Caco-2 (cell line): ENCODE results near the gene TRAF3. TPM values are rescaled to one million over a fixed set of nuclear protein-coding genes. Genes with fewer than 3 reads are reported as not detected.

Source experiments
- BruUV-seq: library from RNA; stranded (reverse); fragments of 400-500 nt; replicated peaks from 2 replicates; lab custom pipeline; 2021; lab: Mats Ljungman, UMichigan
- CTCF ChIA-PET: fragments of 300-600 bp; sonication (Branson Sonifier 250); formaldehyde crosslinking; loops from one replicate; lab custom pipeline; 2022; ENCODE audit warnings: antibody characterized with exemption; lab: Charles Lee
- POLR2A ChIA-PET: fragments of 300-600 bp; sonication (Branson Sonifier 250); formaldehyde crosslinking; loops from one replicate; lab custom pipeline; 2022; ENCODE audit warnings: antibody characterized with exemption; lab: Charles Lee
- DNase-seq, 2 experiments: peaks; one replicate each; pipeline versions ENCODE4 v3.0.0 to v3.0.0-alpha.2; 2020 to 2022
- H3K27me3 ChIP-seq: replicated peaks from 2 replicates; pipeline ENCODE4 v1.6.0; 2011; ENCODE audit warnings: low read length; ENCODE audit not compliant: control insufficient read depth, insufficient read depth
- H3K36me3 ChIP-seq: 2 replicates; pipeline ENCODE4 v1.5.1; 2011; ENCODE audit warnings: low read length; ENCODE audit not compliant: control insufficient read depth, insufficient read depth
- H3K4me1 ChIP-seq: fragments of 250-450 bp; sonication (Bioruptor Pico); 2 replicates; pipeline ENCODE4 v1.5.1; 2020; ENCODE audit warnings: mild to moderate bottlenecking
- H3K4me3 ChIP-seq: 2 replicates; pipeline ENCODE4 v1.5.1; 2011; ENCODE audit warnings: low read depth, mild to moderate bottlenecking, control low read depth, low read length
- H3K9me3 ChIP-seq: fragments of 250-450 bp; sonication (Bioruptor Pico); 2 replicates; pipeline ENCODE4 v1.5.1; 2020; ENCODE audit warnings: mild to moderate bottlenecking, moderate library complexity
- H3K27ac Mint-ChIP-seq: one replicate; pipeline ENCODE4 v1.8.0; 2022; ENCODE audit warnings: mixed read lengths; ENCODE audit not compliant: unreplicated experiment
- H3K27me3 Mint-ChIP-seq: one replicate; pipeline ENCODE4 v1.8.0; 2022; ENCODE audit warnings: mixed read lengths; ENCODE audit not compliant: insufficient read depth, unreplicated experiment
- H3K36me3 Mint-ChIP-seq: one replicate; pipeline ENCODE4 v1.8.0; 2022; ENCODE audit warnings: mild to moderate bottlenecking, mixed read lengths; ENCODE audit not compliant: insufficient read depth, unreplicated experiment
- H3K4me1 Mint-ChIP-seq: one replicate; pipeline ENCODE4 v1.8.0; 2022; ENCODE audit warnings: low read depth, mixed read lengths; ENCODE audit not compliant: unreplicated experiment
- H3K4me3 Mint-ChIP-seq: one replicate; pipeline ENCODE4 v1.8.0; 2022; ENCODE audit warnings: mild to moderate bottlenecking, moderate library complexity, mixed read lengths; ENCODE audit not compliant: unreplicated experiment
- H3K9me3 Mint-ChIP-seq: one replicate; pipeline ENCODE4 v1.8.0; 2022; ENCODE audit warnings: mixed read lengths; ENCODE audit not compliant: unreplicated experiment
- intact Hi-C: fragments of 100-400 bp; cut with micrococcal nuclease; formaldehyde crosslinking; loops from one replicate; pipeline ENCODE4 v1.10.0; 2022; ENCODE audit not compliant: unreplicated experiment
- total RNA-seq: library from RNA; stranded (reverse); gene quantifications from 2 replicates; pipeline ENCODE4 v1.2.3, GENCODE V29; 2022
- TF ChIP-seq, protein P1 (sequence below), 2 experiments: fragments of 200-600 bp in 1 of 2; IDR thresholded peaks; 1 replicate in 1 of 2; 2 replicates in 1 of 2; pipeline versions ENCODE4 v1.5.1 to v1.8.0; 2011 to 2022; ENCODE audit warnings: antibody characterized with exemption in 1 of 2, control low read depth in 1 of 2, inconsistent platforms in 1 of 2, low read depth in 1 of 2, low read length in 1 of 2, mild to moderate bottlenecking in 1 of 2, moderate library complexity in 1 of 2; ENCODE audit not compliant: insufficient read depth in 1 of 2, severe bottlenecking in 1 of 2, unreplicated experiment in 1 of 2

The TRAF3 gene
- total RNA-seq, 1 experiment from 2014 or later = 16.6 TPM

DNA sequence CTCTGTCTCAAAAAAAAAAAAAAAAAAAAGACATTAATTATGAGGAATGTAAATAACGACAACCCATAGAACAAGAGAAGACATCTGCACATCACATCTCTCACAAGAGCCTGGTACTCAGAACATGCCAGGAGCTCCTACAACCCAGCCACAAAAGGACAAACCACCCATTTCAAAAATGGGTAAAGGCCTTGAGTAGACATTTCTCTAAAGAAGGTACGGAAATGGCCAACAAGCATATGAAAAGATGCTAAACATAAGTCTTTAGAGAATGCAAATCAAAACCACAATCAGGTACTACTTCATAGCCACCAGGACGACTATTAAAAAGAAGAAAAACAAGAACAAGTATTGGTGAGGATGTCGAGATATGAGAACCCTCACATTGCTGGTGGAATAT is 158.5 kb downstream of the TRAF3 start:
- TF ChIP-seq, protein P1, sequence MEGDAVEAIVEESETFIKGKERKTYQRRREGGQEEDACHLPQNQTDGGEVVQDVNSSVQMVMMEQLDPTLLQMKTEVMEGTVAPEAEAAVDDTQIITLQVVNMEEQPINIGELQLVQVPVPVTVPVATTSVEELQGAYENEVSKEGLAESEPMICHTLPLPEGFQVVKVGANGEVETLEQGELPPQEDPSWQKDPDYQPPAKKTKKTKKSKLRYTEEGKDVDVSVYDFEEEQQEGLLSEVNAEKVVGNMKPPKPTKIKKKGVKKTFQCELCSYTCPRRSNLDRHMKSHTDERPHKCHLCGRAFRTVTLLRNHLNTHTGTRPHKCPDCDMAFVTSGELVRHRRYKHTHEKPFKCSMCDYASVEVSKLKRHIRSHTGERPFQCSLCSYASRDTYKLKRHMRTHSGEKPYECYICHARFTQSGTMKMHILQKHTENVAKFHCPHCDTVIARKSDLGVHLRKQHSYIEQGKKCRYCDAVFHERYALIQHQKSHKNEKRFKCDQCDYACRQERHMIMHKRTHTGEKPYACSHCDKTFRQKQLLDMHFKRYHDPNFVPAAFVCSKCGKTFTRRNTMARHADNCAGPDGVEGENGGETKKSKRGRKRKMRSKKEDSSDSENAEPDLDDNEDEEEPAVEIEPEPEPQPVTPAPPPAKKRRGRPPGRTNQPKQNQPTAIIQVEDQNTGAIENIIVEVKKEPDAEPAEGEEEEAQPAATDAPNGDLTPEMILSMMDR (IDR thresholded peaks at IDR 0.05; ENCODE audit: insufficient read depth in 1 of 2, low read depth in 1 of 2, low read length in 1 of 2, severe bottlenecking in 1 of 2, unreplicated experiment in 1 of 2) = no peak
- ChIA-PET POLR2A (no interaction called here), CTCF (no interaction called here)
- no peaks in the 10 kb centered on the region for H3K27me3 Mint-ChIP-seq
- Histone ChIP-seq H3K4me1 (no peaks in the 10 kb centered on the region), H3K36me3 (no peaks in the 10 kb centered on the region), H3K4me3 (no peak overlapping the region), H3K27me3 (no peaks in the 10 kb centered on the region), H3K9me3 (no peaks in the 10 kb centered on the region)
- no peaks in the 10 kb centered on the region for H3K9me3 Mint-ChIP-seq
- H3K4me3 Mint-ChIP-seq = no peak overlapping the region
- intact Hi-C loops = no loop called here
- DNase-seq = no peak
- H3K4me1 Mint-ChIP-seq = no peaks in the 10 kb centered on the region
- H3K27ac Mint-ChIP-seq = no peak overlapping the region
- no TSS peak for BruUV-seq
- peaks cover 70% of the 10 kb centered on the region for H3K36me3 Mint-ChIP-seq

GRCh38 chr14:102937331-102938175 is 160.3 kb downstream of the TRAF3 start:
- H3K36me3 Mint-ChIP-seq = peaks cover 57% of the 10 kb centered on the region
- Histone ChIP-seq H3K4me1 (no peaks in the 10 kb centered on the region), H3K4me3 (no peak overlapping the region), H3K36me3 (no peaks in the 10 kb centered on the region), H3K27me3 (no peaks in the 10 kb centered on the region), H3K9me3 (no peaks in the 10 kb centered on the region)
- CTCF ChIA-PET = interaction anchor here (0.6 kb wide), 1 partner anchor 61 kb away, joined by 3 read pairs; no protein-coding TSS in a partner anchor
- TF ChIP-seq, protein P1 (IDR thresholded peaks at IDR 0.05; ENCODE audit: insufficient read depth in 1 of 2, low read depth in 1 of 2, low read length in 1 of 2, severe bottlenecking in 1 of 2, unreplicated experiment in 1 of 2) = no peak
- POLR2A ChIA-PET = no interaction called here
- no peaks in the 10 kb centered on the region for H3K27me3 Mint-ChIP-seq
- no peak for DNase-seq
- no peaks in the 10 kb centered on the region for H3K9me3 Mint-ChIP-seq
- intact Hi-C loops = no loop called here
- H3K27ac Mint-ChIP-seq = no peak overlapping the region
- BruUV-seq = no TSS peak
- H3K4me1 Mint-ChIP-seq = no peaks in the 10 kb centered on the region
- H3K4me3 Mint-ChIP-seq = no peak overlapping the region

GRCh38 chr14:102938191-102938590 is 160.9 kb downstream of the TRAF3 start:
- ChIA-PET POLR2A (no interaction called here), CTCF (interaction anchor here (0.6 kb wide), 1 partner anchor 61 kb away, joined by 3 read pairs; no protein-coding TSS in a partner anchor)
- H3K4me1 Mint-ChIP-seq = no peaks in the 10 kb centered on the region
- no peak overlapping the region for H3K4me3 ChIP-seq
- intact Hi-C loops = no loop called here
- H3K9me3 Mint-ChIP-seq = no peaks in the 10 kb centered on the region
- H3K4me1 ChIP-seq = no peaks in the 10 kb centered on the region
- H3K27me3 Mint-ChIP-seq = no peaks in the 10 kb centered on the region
- no peaks in the 10 kb centered on the region for H3K27me3 ChIP-seq
- TF ChIP-seq, protein P1 (IDR thresholded peaks at IDR 0.05; ENCODE audit: insufficient read depth in 1 of 2, low read depth in 1 of 2, low read length in 1 of 2, severe bottlenecking in 1 of 2, unreplicated experiment in 1 of 2) = no peak
- H3K36me3 Mint-ChIP-seq = peaks cover 55% of the 10 kb centered on the region
- H3K27ac Mint-ChIP-seq = no peak overlapping the region
- H3K36me3 ChIP-seq = no peaks in the 10 kb centered on the region
- no TSS peak for BruUV-seq
- DNase-seq = no peak
- H3K9me3 ChIP-seq = no peaks in the 10 kb centered on the region
- H3K4me3 Mint-ChIP-seq = no peak overlapping the region
